DMS153 treated with DMSO at 0.1 percent for 48 hours (cell line): ENCODE results near the gene MRAP2.
"Not testable (repeated sequence)": the region's sequence is repeated elsewhere in the genome, so short reads cannot be mapped to it uniquely, and the experiment has no call there.

Experiments used
- DNase-seq: peaks from one replicate; lab custom pipeline; 2025; ENCODE audit not compliant: unreplicated experiment; lab: John Stamatoyannopoulos, UW

MRAP2 gene

GRCh38 chr6:84074988-84075781, 41.6 kb downstream of the MRAP2 start:
- DNase-seq, result no peak

- no peak for DNase-seq
Observed at GRCh38 chr6:84077645-84078044, 44.1 kb downstream of the MRAP2 start.

- no peak for DNase-seq
Observed at GRCh38 chr6:84078335-84078734, 44.8 kb downstream of the MRAP2 start.

- no peak for DNase-seq
Observed at GRCh38 chr6:84081222-84081621, 47.6 kb downstream of the MRAP2 start.

- no peak for DNase-seq
Observed at GRCh38 chr6:84082689-84083265, 49.2 kb downstream of the MRAP2 start.

- not testable (repeated sequence) for DNase-seq
Observed at GRCh38 chr6:84084705-84085104, 51.1 kb downstream of the MRAP2 start.

- no peak for DNase-seq
Observed at GRCh38 chr6:84086056-84086455, 52.5 kb downstream of the MRAP2 start.

GRCh38 chr6:84086545-84087429, 53.2 kb downstream of the MRAP2 start:
- DNase-seq, result no peak

- no peak for DNase-seq
Observed at GRCh38 chr6:84089081-84089480, 55.5 kb downstream of the MRAP2 start.

- no peak for DNase-seq
Observed at GRCh38 chr6:84089552-84089951, 56.0 kb downstream of the MRAP2 start.

- DNase-seq, result no peak
Observed at GRCh38 chr6:84093441-84094435, 60.2 kb downstream of the MRAP2 start.

GRCh38 chr6:84095156-84095555, 61.6 kb downstream of the MRAP2 start:
- no peak for DNase-seq

GRCh38 chr6:84103029-84103428, 69.5 kb downstream of the MRAP2 start:
- no peak for DNase-seq

GRCh38 chr6:84105215-84105924, 71.8 kb downstream of the MRAP2 start:
- not testable (repeated sequence) for DNase-seq

- no peak for DNase-seq
Observed at GRCh38 chr6:84107495-84107894, 73.9 kb downstream of the MRAP2 start.

- DNase-seq, result not testable (repeated sequence)
Observed at GRCh38 chr6:84111351-84111750, 77.8 kb downstream of the MRAP2 start.

GRCh38 chr6:84114933-84115594, 81.5 kb downstream of the MRAP2 start:
- DNase-seq, result not testable (repeated sequence)

GRCh38 chr6:84118191-84118590, 84.6 kb downstream of the MRAP2 start:
- no peak for DNase-seq

GRCh38 chr6:84119277-84119676, 85.7 kb downstream of the MRAP2 start:
- no peak for DNase-seq
